Neutrophil (primary cell): ENCODE results near the gene ZCCHC10.

Experiments
- H3K27ac ChIP-seq: fragments of 200-600 bp; sonication (generic); 2 replicates; pipeline ENCODE4 v1.5.1; 2016; ENCODE audit warnings: mild to moderate bottlenecking, moderate library complexity
- H3K27me3 ChIP-seq: fragments of 200-600 bp; sonication (generic); 2 replicates; pipeline ENCODE4 v1.6.0; 2016; ENCODE audit warnings: mild to moderate bottlenecking
- H3K36me3 ChIP-seq: fragments of 200-600 bp; sonication (generic); 2 replicates; pipeline ENCODE4 v1.5.1; 2017
- H3K4me1 ChIP-seq, 2 experiments: fragments of 200-600 bp in 1 of 2; sonication (generic) in 1 of 2; 1 replicate in 1 of 2; 2 replicates in 1 of 2; pipeline versions ENCODE4 v1.5.1 to v1.6.1; 2013 to 2016; ENCODE audit warnings: low read depth in 1 of 2, low read length in 1 of 2, mild to moderate bottlenecking in 1 of 2, moderate library complexity in 1 of 2; ENCODE audit not compliant: control insufficient read depth in 1 of 2, insufficient read depth in 1 of 2
- H3K4me3 ChIP-seq, 2 experiments: fragments of 200-600 bp in 1 of 2; sonication (generic) in 1 of 2; 1 replicate in 1 of 2; 2 replicates in 1 of 2; pipeline ENCODE4 v1.5.1; 2013 to 2016; ENCODE audit warnings: low read depth in 1 of 2, low read length in 1 of 2, mild to moderate bottlenecking in 1 of 2, moderate library complexity in 1 of 2
- H3K9me3 ChIP-seq: fragments of 200-600 bp; sonication (generic); 2 replicates; pipeline ENCODE4 v1.5.1; 2016
- TF ChIP-seq, protein P1 (sequence below): fragments of 200-600 bp; sonication (generic); IDR thresholded peaks from 2 replicates; pipeline ENCODE4 v1.5.1; 2016; ENCODE audit warnings: antibody characterized with exemption

ZCCHC10 gene

DNA sequence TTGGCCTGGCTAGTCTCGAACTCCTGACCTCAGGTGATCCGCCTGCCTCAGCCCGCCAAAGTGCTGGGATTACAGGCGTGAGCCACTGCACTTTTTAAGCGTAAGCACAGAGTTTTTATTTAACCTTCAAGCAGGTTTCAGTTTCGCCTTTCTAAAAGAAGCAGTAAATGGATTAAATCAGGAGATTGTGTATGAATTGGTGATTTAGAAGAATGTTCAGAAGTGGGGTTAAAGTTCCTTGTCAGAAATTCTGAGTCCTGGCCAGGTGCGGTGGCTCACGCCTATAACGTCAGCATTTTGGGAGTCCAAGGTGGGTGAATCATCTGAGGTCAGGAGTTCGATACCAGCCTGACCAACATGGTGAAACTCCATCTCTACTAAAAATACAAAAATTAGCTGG, 37.6 kb upstream of the ZCCHC10 start:
- Histone ChIP-seq H3K36me3 (peaks cover 22% of the 10 kb centered on the region), H3K27ac (no peak overlapping the region), H3K9me3 (no peaks in the 10 kb centered on the region), H3K4me1 (peaks cover 17 to 21% of the 10 kb centered on the region in 2 experiments), H3K27me3 (no peaks in the 10 kb centered on the region), H3K4me3 (no peak overlapping the region)
- TF ChIP-seq, protein P1, sequence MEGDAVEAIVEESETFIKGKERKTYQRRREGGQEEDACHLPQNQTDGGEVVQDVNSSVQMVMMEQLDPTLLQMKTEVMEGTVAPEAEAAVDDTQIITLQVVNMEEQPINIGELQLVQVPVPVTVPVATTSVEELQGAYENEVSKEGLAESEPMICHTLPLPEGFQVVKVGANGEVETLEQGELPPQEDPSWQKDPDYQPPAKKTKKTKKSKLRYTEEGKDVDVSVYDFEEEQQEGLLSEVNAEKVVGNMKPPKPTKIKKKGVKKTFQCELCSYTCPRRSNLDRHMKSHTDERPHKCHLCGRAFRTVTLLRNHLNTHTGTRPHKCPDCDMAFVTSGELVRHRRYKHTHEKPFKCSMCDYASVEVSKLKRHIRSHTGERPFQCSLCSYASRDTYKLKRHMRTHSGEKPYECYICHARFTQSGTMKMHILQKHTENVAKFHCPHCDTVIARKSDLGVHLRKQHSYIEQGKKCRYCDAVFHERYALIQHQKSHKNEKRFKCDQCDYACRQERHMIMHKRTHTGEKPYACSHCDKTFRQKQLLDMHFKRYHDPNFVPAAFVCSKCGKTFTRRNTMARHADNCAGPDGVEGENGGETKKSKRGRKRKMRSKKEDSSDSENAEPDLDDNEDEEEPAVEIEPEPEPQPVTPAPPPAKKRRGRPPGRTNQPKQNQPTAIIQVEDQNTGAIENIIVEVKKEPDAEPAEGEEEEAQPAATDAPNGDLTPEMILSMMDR: no peak

DNA sequence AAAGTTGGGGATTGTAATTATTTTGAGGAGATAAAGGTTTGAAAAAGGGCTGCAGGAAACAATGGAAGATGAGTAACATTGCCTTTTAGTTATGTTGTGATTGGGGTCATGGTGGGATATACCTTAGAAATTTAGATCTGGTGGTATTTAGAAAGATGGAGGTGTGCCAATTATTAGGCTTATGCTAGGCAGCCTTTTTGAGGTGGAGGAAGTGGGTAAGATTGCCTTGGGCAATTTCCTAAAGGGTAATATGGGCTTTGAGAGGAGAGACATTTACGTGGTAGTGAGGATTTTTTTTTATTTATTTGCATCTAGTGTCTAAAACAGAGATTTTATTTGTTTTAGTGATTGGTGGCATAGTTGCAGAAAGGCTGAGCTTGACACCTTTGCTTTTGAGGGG, 35.9 kb upstream of the ZCCHC10 start:
- Histone ChIP-seq H3K27me3 (no peaks in the 10 kb centered on the region), H3K9me3 (no peaks in the 10 kb centered on the region), H3K36me3 (peaks cover 15% of the 10 kb centered on the region), H3K4me1 (peaks cover 30 to 34% of the 10 kb centered on the region in 2 experiments), H3K27ac (peak overlapping the region; percentile 70), H3K4me3 (peak overlapping the region in 1 of 2 experiments; percentile 1)
- TF ChIP-seq, protein P1: no peak

- Histone ChIP-seq H3K4me1 (peaks cover 44% of the 10 kb centered on the region in 2 experiments), H3K36me3 (no peaks in the 10 kb centered on the region), H3K27ac (no peak overlapping the region), H3K9me3 (no peaks in the 10 kb centered on the region), H3K4me3 (no peak overlapping the region), H3K27me3 (no peaks in the 10 kb centered on the region)
- TF ChIP-seq, protein P1: no peak
Observed at GRCh38 chr5:133059621-133060020, 33.3 kb upstream of the ZCCHC10 start.

DNA sequence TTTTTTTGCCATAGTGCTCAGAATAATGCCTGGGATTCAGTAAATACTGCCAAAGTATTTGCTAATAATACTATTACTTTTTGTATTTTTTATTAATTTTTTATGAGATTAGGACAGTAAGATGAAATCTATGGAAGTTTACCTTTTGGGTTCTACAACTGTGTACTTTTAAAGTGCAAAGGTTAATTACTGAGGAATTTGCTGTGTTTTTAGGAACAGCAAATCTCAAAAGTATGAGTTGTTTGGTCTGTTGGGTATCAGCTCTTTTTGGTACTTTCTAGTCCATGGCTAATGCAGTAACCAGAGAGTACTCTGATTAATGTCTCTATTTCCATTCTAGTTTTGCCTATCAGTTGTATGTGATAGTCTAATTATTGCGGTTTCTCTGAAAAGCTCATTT, 30.5 kb upstream of the ZCCHC10 start:
- no peaks in the 10 kb centered on the region for H3K9me3 ChIP-seq
- no peaks in the 10 kb centered on the region for H3K36me3 ChIP-seq
- peaks cover 44 to 52% of the 10 kb centered on the region in 2 experiments for H3K4me1 ChIP-seq
- H3K27ac ChIP-seq: peak overlapping the region; percentile 34
- no peak overlapping the region for H3K4me3 ChIP-seq
- H3K27me3 ChIP-seq: no peaks in the 10 kb centered on the region
- TF ChIP-seq, protein P1: no peak

DNA sequence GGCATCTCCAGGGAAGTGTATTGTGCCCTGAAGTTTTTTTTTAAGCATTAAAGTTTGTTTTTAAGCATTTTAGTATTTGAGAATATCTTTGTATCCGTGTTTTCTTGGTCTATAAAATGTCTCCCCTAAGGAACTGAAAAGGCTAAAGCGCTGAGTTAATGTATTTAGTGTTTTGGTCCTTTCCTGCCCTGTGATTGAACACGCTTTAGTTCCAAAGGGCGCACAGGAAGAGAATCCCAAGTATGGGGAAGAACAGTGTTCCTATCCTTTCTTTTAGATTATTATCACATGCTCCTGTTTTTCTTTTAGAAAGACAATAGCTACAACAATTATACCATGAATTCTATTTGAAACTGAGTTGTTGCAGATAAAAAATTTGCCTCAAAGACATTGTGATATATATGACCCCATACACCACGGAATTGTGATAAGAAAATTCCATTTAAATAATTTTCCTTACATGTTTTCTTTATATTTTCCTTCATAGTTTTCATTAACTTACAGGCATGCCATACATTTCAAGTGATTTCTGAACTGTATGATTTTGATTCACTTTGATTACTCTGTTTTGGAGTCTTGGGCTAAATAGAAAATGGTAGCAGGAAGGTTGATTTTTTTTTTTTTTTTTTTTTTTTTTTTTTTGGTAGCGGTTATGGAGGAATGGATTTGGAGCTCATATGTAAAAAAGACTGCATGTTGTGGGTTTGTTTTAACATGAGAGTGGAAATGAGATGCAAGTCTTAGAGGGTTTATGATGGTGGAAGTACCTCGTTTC, 28.5 kb upstream of the ZCCHC10 start:
- Histone ChIP-seq H3K36me3 (no peaks in the 10 kb centered on the region), H3K27me3 (no peaks in the 10 kb centered on the region), H3K27ac (no peak overlapping the region), H3K4me3 (no peak overlapping the region), H3K9me3 (no peaks in the 10 kb centered on the region), H3K4me1 (peaks cover 46 to 57% of the 10 kb centered on the region in 2 experiments)
- TF ChIP-seq, protein P1: no peak
